Heart left ventricle (tissue), 13 donors: Measurements from ENCODE around the gene CMBL.
"Not testable (repeated sequence)": the region's sequence is repeated elsewhere in the genome, so short reads cannot be mapped to it uniquely, and the experiment has no call there.

ENCODE experiments used
- POLR2A ChIP-seq, 2 donors: fragments of 450-650 bp; IDR thresholded peaks; one replicate each; pipeline ENCODE4 v1.6.1; 2017; ENCODE audit warnings: antibody characterized with exemption in 2 of 2, mild to moderate bottlenecking in 2 of 2, moderate library complexity in 2 of 2
- TF ChIP-seq, protein P1 (sequence below), 12 donors: fragments of 200-600 bp; sonication (generic) in 4 of 12; IDR thresholded peaks; one replicate each; pipeline versions ENCODE4 v1.5.0 to v1.8.0; 2018 to 2022; ENCODE audit warnings: antibody characterized with exemption in 12 of 12, mild to moderate bottlenecking in 5 of 12
- donor health status: ischemic (EF 13 %, LVEDD 7.1; RV severe dilation, severe dysfunction).
- donor health status: DM: no; HTN: yes; CAD: no.
- donor health status: DM: no; HTN: no; CAD: no.
- donor health status: ischemic (EF 25% LVEDD 6.9; RV normal size, moderate dysfunction).
- donor health status: ischemic (EF 25% LVEDD 5.7; RV mildly dilated, moderate dysfunction).
- donor health status: ischemic (EF 35%, LVEDD 5.7; RV mildly dilated, moderate dysfunction).
- donor health status: nonischemic (EF 11% LVEDD 7.7; RV severe dilation, severe dysfunction).
- donor health status: DM: yes; HTN: yes; CAD: no.
- donor health status: PGD.
- donor health status: ischemic (EF 29% LVEDD 5.4; RV normal size, mild dysfunction).
- donor health status: nonischemic (EF 23%, LVEDD 6.1; RV moderate dilation, normal function).

DNA sequence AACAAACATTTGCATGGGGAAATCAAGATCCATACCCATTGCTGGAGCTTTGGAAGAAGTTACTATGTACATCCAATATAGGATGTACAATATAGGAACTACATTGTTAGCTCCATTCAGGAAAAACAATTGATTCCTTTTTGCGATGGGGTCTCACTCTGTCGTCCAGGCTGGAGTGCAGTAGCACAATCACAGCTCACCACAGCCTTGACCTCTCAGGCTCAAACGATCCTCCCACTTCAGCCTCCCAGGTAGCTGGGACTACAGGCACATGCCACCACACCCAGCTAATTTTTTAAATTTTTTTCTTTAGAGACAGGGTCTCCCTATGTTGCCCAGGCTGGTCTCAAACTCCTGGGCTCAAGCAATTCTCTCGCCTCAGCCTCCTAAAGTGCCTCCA lies 60.5 kb downstream of the CMBL start:
- TF ChIP-seq, protein P1, sequence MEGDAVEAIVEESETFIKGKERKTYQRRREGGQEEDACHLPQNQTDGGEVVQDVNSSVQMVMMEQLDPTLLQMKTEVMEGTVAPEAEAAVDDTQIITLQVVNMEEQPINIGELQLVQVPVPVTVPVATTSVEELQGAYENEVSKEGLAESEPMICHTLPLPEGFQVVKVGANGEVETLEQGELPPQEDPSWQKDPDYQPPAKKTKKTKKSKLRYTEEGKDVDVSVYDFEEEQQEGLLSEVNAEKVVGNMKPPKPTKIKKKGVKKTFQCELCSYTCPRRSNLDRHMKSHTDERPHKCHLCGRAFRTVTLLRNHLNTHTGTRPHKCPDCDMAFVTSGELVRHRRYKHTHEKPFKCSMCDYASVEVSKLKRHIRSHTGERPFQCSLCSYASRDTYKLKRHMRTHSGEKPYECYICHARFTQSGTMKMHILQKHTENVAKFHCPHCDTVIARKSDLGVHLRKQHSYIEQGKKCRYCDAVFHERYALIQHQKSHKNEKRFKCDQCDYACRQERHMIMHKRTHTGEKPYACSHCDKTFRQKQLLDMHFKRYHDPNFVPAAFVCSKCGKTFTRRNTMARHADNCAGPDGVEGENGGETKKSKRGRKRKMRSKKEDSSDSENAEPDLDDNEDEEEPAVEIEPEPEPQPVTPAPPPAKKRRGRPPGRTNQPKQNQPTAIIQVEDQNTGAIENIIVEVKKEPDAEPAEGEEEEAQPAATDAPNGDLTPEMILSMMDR (IDR thresholded peaks at IDR 0.05), result not testable (repeated sequence)
- not testable (repeated sequence) for TF ChIP-seq POLR2A (IDR thresholded peaks at IDR 0.05)
